GM12801 (cell line): Measurements from ENCODE around the gene TMEM208.

Source experiments
- TF ChIP-seq, protein P1 (sequence below): IDR thresholded peaks from one replicate; pipeline ENCODE4 v1.5.1; 2011; ENCODE audit warnings: control low read depth; ENCODE audit not compliant: insufficient read length; ENCODE audit errors: extremely low read depth

TMEM208 gene

DNA sequence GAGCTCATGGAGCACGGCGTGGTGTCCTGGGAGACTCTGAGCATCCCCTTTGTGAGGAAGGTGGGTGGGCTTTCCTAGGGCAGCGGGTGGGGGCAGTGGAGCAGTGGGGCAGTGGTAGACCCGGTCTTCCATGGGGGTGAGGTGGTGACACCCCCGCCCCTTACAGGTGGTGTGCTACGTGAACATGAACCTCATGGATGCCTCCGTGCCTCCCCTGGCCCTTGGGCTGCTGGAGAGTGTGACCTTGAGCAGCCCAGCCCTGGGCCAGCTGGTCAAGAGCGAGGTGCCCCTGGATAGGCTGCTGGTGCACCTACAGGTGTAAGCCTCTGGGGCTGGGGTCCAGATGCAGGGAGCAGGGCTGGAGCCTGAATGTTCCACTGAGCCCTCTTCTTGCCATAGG is 26.4 kb upstream of the TMEM208 start:
- TF ChIP-seq, protein P1, sequence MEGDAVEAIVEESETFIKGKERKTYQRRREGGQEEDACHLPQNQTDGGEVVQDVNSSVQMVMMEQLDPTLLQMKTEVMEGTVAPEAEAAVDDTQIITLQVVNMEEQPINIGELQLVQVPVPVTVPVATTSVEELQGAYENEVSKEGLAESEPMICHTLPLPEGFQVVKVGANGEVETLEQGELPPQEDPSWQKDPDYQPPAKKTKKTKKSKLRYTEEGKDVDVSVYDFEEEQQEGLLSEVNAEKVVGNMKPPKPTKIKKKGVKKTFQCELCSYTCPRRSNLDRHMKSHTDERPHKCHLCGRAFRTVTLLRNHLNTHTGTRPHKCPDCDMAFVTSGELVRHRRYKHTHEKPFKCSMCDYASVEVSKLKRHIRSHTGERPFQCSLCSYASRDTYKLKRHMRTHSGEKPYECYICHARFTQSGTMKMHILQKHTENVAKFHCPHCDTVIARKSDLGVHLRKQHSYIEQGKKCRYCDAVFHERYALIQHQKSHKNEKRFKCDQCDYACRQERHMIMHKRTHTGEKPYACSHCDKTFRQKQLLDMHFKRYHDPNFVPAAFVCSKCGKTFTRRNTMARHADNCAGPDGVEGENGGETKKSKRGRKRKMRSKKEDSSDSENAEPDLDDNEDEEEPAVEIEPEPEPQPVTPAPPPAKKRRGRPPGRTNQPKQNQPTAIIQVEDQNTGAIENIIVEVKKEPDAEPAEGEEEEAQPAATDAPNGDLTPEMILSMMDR = no peak

DNA sequence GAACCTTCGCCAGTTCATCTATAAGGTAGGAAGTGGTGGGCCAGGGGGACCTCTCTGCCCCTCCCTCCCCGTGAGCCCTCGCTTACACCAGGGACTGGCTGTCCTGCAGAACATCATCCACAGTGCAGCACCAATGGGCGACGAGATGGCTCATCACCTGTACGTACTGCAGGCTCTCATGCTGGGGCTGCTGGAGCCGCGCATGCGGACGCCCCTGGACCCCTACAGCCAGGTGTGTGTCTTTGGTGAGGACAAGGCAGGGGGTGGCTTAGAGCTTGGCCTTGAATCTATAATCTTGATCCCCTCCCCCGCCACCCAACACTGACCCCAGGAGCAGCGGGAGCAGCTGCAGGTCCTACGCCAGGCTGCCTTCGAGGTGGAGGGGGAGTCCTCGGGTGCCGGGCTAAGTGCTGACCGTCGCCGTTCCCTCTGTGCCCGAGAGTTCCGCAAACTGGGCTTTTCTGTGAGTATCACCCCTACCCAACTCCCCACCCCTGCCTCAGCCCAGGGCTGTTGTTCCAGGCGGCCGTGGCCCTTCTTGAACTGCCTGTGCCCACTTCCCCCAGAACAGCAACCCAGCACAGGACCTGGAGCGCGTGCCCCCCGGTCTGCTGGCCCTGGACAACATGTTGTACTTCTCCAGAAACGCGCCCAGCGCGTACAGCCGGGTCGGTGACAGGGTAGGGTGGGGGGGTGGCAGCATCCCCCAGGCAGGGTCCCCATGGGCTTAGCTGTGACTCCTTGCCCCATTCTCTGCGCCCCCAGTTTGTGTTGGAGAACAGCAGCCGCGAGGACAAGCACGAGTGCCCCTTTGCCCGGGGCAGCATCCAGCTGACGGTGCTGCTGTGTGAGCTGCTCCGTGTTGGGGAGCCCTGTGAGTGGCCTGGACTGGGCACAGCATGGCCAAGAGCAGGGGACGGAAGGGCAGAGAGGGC is 25.3 kb upstream of the TMEM208 start:
- TF ChIP-seq, protein P1 = no peak

DNA sequence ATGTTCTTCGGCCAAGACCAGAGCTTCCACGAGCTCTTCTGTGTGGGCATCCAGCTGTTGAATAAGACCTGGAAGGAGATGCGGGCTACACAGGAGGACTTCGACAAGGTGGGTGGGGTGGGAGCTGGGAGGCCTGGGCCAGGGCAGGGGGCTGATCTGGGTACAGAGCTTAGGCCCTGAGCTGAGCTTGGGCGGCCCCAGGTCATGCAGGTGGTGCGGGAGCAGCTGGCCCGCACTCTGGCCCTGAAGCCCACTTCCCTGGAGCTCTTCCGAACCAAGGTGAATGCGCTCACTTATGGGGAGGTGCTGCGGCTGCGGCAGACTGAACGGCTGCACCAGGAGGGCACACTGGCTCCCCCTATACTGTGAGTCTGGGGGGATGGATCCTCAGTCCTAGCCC is 24.5 kb upstream of the TMEM208 start:
- TF ChIP-seq, protein P1 = no peak

DNA sequence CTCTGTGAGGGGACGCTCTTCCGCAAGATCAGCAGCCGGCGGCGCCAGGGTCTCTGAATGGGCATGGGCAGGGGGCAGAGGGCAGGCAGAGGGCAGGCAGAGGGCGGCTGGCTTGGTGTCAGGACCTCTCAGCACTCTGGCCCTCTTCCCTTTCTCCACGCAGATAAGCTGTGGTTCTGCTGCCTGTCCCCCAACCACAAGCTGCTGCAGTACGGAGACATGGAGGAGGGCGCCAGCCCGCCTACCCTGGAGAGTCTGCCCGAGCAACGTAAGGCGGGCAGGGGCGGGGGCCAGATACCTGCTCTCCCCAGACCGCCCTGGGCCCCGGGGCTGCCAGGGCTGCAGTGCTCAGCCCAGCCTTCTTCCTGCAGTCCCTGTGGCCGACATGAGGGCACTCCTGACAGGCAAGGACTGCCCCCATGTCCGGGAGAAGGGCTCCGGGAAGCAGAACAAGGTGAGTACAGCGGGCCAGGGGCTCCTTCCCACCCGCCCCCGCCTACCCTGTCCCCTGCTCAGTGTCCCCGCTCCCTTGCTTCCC is 23.9 kb upstream of the TMEM208 start:
- TF ChIP-seq, protein P1 = no peak

DNA sequence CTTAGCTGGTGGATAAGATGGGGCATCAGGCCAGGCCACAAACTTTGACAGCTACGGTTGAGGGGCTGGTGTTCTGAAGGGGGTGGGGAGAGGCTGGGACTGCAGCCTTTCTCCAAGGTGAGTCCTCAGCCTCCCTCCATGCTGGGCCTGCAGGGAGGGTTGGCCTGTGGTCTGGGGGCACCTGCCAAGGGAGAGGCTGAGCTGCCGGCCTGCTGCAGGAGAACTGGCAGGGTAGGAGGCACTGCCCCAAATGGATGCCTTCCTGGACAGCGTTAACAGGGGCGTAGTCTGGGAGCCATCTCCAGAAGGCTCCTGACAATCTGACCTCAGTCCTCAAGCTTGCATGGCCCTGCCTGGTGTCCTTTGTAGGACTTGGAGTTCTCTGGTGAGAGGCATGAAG is 22.9 kb upstream of the TMEM208 start:
- TF ChIP-seq, protein P1 = no peak

DNA sequence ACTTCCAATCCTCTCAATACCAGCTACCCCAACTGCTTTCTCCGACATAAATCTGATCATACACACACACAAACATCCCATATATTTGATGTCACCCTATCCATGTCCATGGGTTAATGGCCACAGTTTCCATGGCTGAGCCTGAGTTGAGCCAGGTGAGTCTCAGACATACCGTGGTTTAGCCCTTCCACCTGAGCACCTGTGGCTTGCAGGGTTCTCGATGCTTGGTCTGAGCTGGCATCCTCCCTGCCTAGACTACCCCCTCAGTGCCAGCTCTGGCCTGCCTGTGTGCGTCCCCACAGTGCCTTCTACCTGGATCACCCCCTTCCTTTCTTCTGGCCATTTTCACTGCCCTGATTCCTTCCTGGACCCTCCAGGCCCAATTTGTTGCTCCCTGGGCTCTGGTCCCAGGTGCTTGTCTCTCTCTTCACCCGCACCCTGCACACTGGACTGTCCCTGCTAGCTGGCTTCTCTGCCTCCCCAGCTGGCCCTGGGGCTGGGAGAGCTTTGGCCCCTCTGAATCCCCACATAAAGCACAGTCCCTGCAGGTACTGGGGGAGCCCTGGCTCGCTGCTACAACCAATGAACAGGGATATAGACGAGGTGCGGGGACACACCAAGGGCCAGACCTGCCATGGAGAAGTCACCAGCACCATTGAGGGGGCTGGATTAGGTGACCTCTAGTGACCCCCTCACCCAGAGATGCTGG is 20.6 kb upstream of the TMEM208 start:
- TF ChIP-seq, protein P1 = no peak

DNA sequence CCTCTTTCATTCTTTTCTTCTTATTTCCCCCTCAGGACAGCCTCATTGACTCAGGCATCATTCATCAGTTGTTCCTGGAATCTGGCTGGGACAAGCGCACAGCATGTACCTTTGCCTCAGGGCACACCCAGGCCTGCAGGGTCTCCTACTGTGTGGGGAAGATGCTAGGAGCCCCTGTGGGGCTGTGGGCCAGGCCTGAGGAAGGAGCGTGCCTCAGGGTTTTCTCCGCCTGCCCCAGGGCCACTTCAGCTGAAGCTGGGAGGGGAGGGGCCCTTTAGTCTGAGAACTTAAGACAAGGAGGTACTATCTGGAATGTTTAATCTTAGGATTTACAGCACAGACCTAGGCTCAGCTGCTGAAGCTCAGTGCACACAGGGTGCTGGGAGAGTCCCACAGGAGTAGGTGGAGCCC is 20.1 kb upstream of the TMEM208 start:
- TF ChIP-seq, protein P1 = no peak
